ENCODE measurements around the gene MSS51.

MSS51 gene

GRCh38 chr10:73433538-73433867 is at the start of gene MSS51:
Gene MSS51 (minus strand): TSS chr10:73433561. CDS start chr10:73428284, 5,277 bp downstream.
- FAIRE-seq, result no peak

- FAIRE-seq, result no peak
These were observed 46.8 kb upstream of the MSS51 start for GRCh38 chr10:73480158-73480557.

- FAIRE-seq, result no peak
These were observed 45.3 kb upstream of the MSS51 start for GRCh38 chr10:73478636-73479035.

- FAIRE-seq, result no peak
These were observed 37.9 kb upstream of the MSS51 start for GRCh38 chr10:73471226-73471625.

GRCh38 chr10:73469579-73469978 is 36.2 kb upstream of the MSS51 start:
- FAIRE-seq, result no peak

- no peak for FAIRE-seq
These were observed 33.8 kb upstream of the MSS51 start for GRCh38 chr10:73467206-73467605.

GRCh38 chr10:73465978-73466726 is 32.8 kb upstream of the MSS51 start:
- no peak for FAIRE-seq

- no peak for FAIRE-seq
These were observed 27.5 kb upstream of the MSS51 start for GRCh38 chr10:73460897-73461296.

- FAIRE-seq, result no peak
These were observed 26.4 kb upstream of the MSS51 start for GRCh38 chr10:73459683-73460314.

- no peak for FAIRE-seq
These were observed 23.0 kb upstream of the MSS51 start for GRCh38 chr10:73456187-73456890.

GRCh38 chr10:73449113-73449512 is 15.8 kb upstream of the MSS51 start:
- FAIRE-seq, result no peak

GRCh38 chr10:73448384-73448783 is 15.0 kb upstream of the MSS51 start:
- FAIRE-seq, result no peak

- FAIRE-seq, result no peak
These were observed 13.6 kb upstream of the MSS51 start for GRCh38 chr10:73446926-73447325.

- no peak for FAIRE-seq
These were observed 11.1 kb upstream of the MSS51 start for GRCh38 chr10:73444457-73444856.

- no peak for FAIRE-seq
These were observed 6.4 kb upstream of the MSS51 start for GRCh38 chr10:73439605-73440312.

GRCh38 chr10:73439055-73439454 is 5.7 kb upstream of the MSS51 start:
- no peak for FAIRE-seq

- no peak for FAIRE-seq
These were observed 469 bp downstream of the MSS51 start for GRCh38 chr10:73432646-73433537.

- FAIRE-seq, result no peak
These were observed 7.0 kb downstream of the MSS51 start for GRCh38 chr10:73426318-73426717.

- no peak for FAIRE-seq
These were observed 8.9 kb downstream of the MSS51 start for GRCh38 chr10:73424478-73424877.

- FAIRE-seq, result no peak
These were observed 10.1 kb downstream of the MSS51 start for GRCh38 chr10:73423309-73423708.

- no peak for FAIRE-seq
These were observed 16.8 kb downstream of the MSS51 start for GRCh38 chr10:73416571-73416970.

- no peak for FAIRE-seq
These were observed 19.0 kb downstream of the MSS51 start for GRCh38 chr10:73414230-73414945.

Measured in TTC549 (cell line).